Liver (tissue), 9 donors: ENCODE results near the gene SURF6. TPM values are rescaled to one million over a fixed set of nuclear protein-coding genes. Genes with fewer than 3 reads are reported as not detected.
A peak's percentile ranks its signal among the peaks of the same experiment; 100 is the strongest.

Source experiments
- DNase-seq: peaks from one replicate; pipeline ENCODE4 v3.0.0-alpha.2; 2017; ENCODE audit warnings: low spot score
- H3K27ac ChIP-seq, 2 donors: one replicate each; pipeline ENCODE4 v1.7.0; 2013; ENCODE audit warnings: inconsistent platforms in 2 of 2, low read length in 2 of 2, control low read depth in 1 of 2, low read depth in 1 of 2, mild to moderate bottlenecking in 1 of 2
- H3K27me3 ChIP-seq, 4 donors: one replicate each; pipeline versions ENCODE4 v1.6.1 to v1.7.0; 2013; ENCODE audit warnings: low read length in 3 of 4, inconsistent platforms in 1 of 4, mild to moderate bottlenecking in 1 of 4, moderate library complexity in 1 of 4; ENCODE audit not compliant: control insufficient read depth in 4 of 4, insufficient read depth in 4 of 4
- H3K36me3 ChIP-seq, 4 donors: one replicate each; pipeline versions ENCODE4 v1.6.1 to v1.7.0; 2013; ENCODE audit warnings: low read length in 3 of 4, mild to moderate bottlenecking in 3 of 4, low read depth in 1 of 4, moderate library complexity in 1 of 4; ENCODE audit not compliant: control insufficient read depth in 4 of 4, insufficient read depth in 3 of 4
- H3K4me1 ChIP-seq, 4 donors: one replicate each; pipeline versions ENCODE4 v1.6.1 to v1.7.0; 2013; ENCODE audit warnings: low read length in 3 of 4, mild to moderate bottlenecking in 3 of 4, moderate library complexity in 1 of 4; ENCODE audit not compliant: control insufficient read depth in 4 of 4, insufficient read depth in 4 of 4
- H3K4me3 ChIP-seq, 3 donors: one replicate each; pipeline versions ENCODE4 v1.6.1 to v1.7.0; 2013; ENCODE audit warnings: low read length in 3 of 3, control low read depth in 1 of 3, low read depth in 1 of 3, mild to moderate bottlenecking in 1 of 3
- H3K9ac ChIP-seq, 2 donors: one replicate each; pipeline ENCODE4 v1.7.0; 2013; ENCODE audit warnings: low read length in 2 of 2, mild to moderate bottlenecking in 2 of 2, moderate library complexity in 2 of 2, control low read depth in 1 of 2, low read depth in 1 of 2
- H3K9me3 ChIP-seq, 4 donors: one replicate each; pipeline versions ENCODE4 v1.6.1 to v1.7.0; 2013; ENCODE audit warnings: low read length in 3 of 4; ENCODE audit not compliant: control insufficient read depth in 4 of 4
- CTCF ChIP-seq: fragments of 150-350 bp; IDR thresholded peaks from 2 replicates; pipeline ENCODE4 v1.5.1; 2017; ENCODE audit warnings: improper control_type of control experiment, low read depth, low read length; ENCODE audit not compliant: missing input control
- EGR1 ChIP-seq, 2 donors: IDR thresholded peaks; 2 replicates each; pipeline ENCODE4 v1.6.1; 2016 to 2018; ENCODE audit warnings: antibody characterized with exemption in 2 of 2, low read depth in 2 of 2
- FOXA1 ChIP-seq: IDR thresholded peaks from 2 replicates; pipeline ENCODE4 v1.6.1; 2016; ENCODE audit warnings: antibody characterized with exemption
- FOXA2 ChIP-seq: IDR thresholded peaks from 2 replicates; pipeline ENCODE4 v1.6.1; 2016; ENCODE audit warnings: antibody characterized with exemption
- GABPA ChIP-seq, 2 donors: IDR thresholded peaks in 1 of 2; conservative IDR thresholded peaks in 1 of 2; 2 replicates each; pipeline ENCODE4 v1.6.1; 2016; ENCODE audit warnings: antibody characterized with exemption in 2 of 2, mild to moderate bottlenecking in 1 of 2, moderate library complexity in 1 of 2
- HNF4A ChIP-seq, 2 donors: conservative IDR thresholded peaks; 2 replicates each; pipeline ENCODE4 v1.6.1; 2016; ENCODE audit warnings: antibody characterized with exemption in 2 of 2, mild to moderate bottlenecking in 2 of 2
- JUND ChIP-seq, 2 donors: IDR thresholded peaks; 2 replicates each; pipeline ENCODE4 v1.6.1; 2016; ENCODE audit warnings: antibody characterized with exemption in 2 of 2
- NR2F2 ChIP-seq: IDR thresholded peaks from 2 replicates; pipeline ENCODE4 v1.6.1; 2016; ENCODE audit warnings: antibody characterized with exemption
- REST ChIP-seq: IDR thresholded peaks from 2 replicates; pipeline ENCODE4 v1.6.1; 2016; ENCODE audit warnings: antibody characterized with exemption, mild to moderate bottlenecking
- WGBS: extraction: QIAGEN DNeasy Blood & Tissue Kit; methylation state at CpG from one replicate; pipeline ENCODE4 v1.1.7; 2013; 5-methylcytosine and 5-hydroxymethylcytosine counted together
- polyA plus RNA-seq, 2 donors: library from polyadenylated mRNA; stranded (reverse) in 1 of 2; unstranded in 1 of 2; fragments of 200-250 nt in 1 of 2; fragments of >200 nt in 1 of 2; fragmentation: Nextera tagmentation in 1 of 2; extraction: Ambion mirVana in 1 of 2; gene quantifications; one replicate each; pipeline versions ENCODE4 v1.2.1 to v1.2.3, GENCODE V29; 2013 to 2015
- total RNA-seq, 2 donors: library from RNA; depleted of rRNA; stranded (reverse); fragments of >200 nt; gene quantifications; one replicate each; pipeline ENCODE4 v1.2.3, GENCODE V29; 2014
- donor health status: healthy.
- donor health status: healthy.
- donor health status: healthy.
- donor health status: healthy.
- donor health status: healthy.

Gene SURF6
- total and polyA plus RNA-seq, 4 donors: 4.1 to 12.9 (median 7.2) TPM

- H3K4me1 ChIP-seq: peaks cover 21 to 58% (median 46%) of the 10 kb centered on the region in 4 donors
- peaks cover 0 to 7% (median 2%) of the 10 kb centered on the region in 4 donors for H3K36me3 ChIP-seq
- peak overlapping the region; percentile 92 to 99 for H3K9ac ChIP-seq
- TF ChIP-seq JUND (IDR thresholded peaks at IDR 0.05) (peak; percentile 49 to 82), CTCF (no peak), REST (no peak), FOXA1 (no peak)
- H3K9me3 ChIP-seq: no peaks in the 10 kb centered on the region
- 5% methylated on average over 12 of the region's 12 CpGs for WGBS
- no peaks in the 10 kb centered on the region for H3K27me3 ChIP-seq
- H3K4me3 ChIP-seq: peak overlapping the region; percentile 63 to 97 (median 96)
- no peak for DNase-seq
- peak overlapping the region; percentile 94 for H3K27ac ChIP-seq
These were observed 38.7 kb upstream of the SURF6 start for GRCh38 chr9:133374612-133375115.

GRCh38 chr9:133372144-133372543 lies 36.2 kb upstream of the SURF6 start:
- no peak overlapping the region for H3K4me3 ChIP-seq
- H3K9me3 ChIP-seq: no peaks in the 10 kb centered on the region
- H3K36me3 ChIP-seq: peaks cover 2 to 11% (median 3%) of the 10 kb centered on the region in 4 donors
- WGBS: 62% methylated on average over 7 of the region's 7 CpGs
- no peaks in the 10 kb centered on the region for H3K27me3 ChIP-seq
- H3K9ac ChIP-seq: no peak overlapping the region
- peaks cover 28 to 80% (median 70%) of the 10 kb centered on the region in 4 donors for H3K4me1 ChIP-seq
- no peak for DNase-seq
- H3K27ac ChIP-seq: peak overlapping the region in 1 of 2 donors; percentile 51
- TF ChIP-seq HNF4A (conservative IDR thresholded peaks at IDR 0.05) (no peak), GABPA (IDR thresholded peaks at IDR 0.05 in 1 of 2, conservative IDR thresholded peaks at IDR 0.05 in 1 of 2) (no peak), FOXA2 (no peak), FOXA1 (no peak), EGR1 (IDR thresholded peaks at IDR 0.05; ENCODE audit: low read depth in 2 of 2) (no peak), REST (no peak), NR2F2 (no peak)
